Measurements from ENCODE around the gene KRAS.

- TF ChIP-seq EZH2 (IDR thresholded peaks at IDR 0.05; ENCODE audit: low read depth) (no peak), CTCF (conservative IDR thresholded peaks at IDR 0.05) (no peak)
Observed at GRCh38 chr12:25189656-25190055, 61.1 kb downstream of the KRAS start.

All from PC-9 (cell line).